Natural killer cell (primary cell): ENCODE data around the gene FHOD3. TPM values are rescaled to one million over a fixed set of nuclear protein-coding genes. Genes with fewer than 3 reads are reported as not detected.

Experiments used
- ATAC-seq, 3 donors: fragments of 150-1000 bp in 2 of 3; fragments of 200-7000 bp in 1 of 3; cut with Tn5 transposase; 1 replicate in 1 of 3; 2 replicates in 2 of 3; pipeline ENCODE4 v1.10.0; 2021; ENCODE audit warnings: mild to moderate bottlenecking in 2 of 3, moderate library complexity in 2 of 3
- DNase-seq, 2 donors: peaks; one replicate each; pipeline versions ENCODE4 v3.0.0 to v3.0.0-alpha.2; 2013 to 2021; ENCODE audit warnings: mixed read lengths in 1 of 2
- H3K27ac ChIP-seq: one replicate; pipeline ENCODE4 v1.5.1; 2013; ENCODE audit warnings: mild to moderate bottlenecking, low read length
- H3K27me3 ChIP-seq: one replicate; pipeline ENCODE4 v1.6.1; 2013; ENCODE audit warnings: low read length; ENCODE audit not compliant: control insufficient read depth, insufficient read depth
- H3K36me3 ChIP-seq: one replicate; pipeline ENCODE4 v1.6.1; 2013; ENCODE audit warnings: low read length; ENCODE audit not compliant: control insufficient read depth, insufficient read depth
- H3K4me1 ChIP-seq: one replicate; pipeline ENCODE4 v1.6.1; 2013; ENCODE audit warnings: low read length; ENCODE audit not compliant: control insufficient read depth, insufficient read depth
- H3K4me3 ChIP-seq: one replicate; pipeline ENCODE4 v1.5.1; 2013; ENCODE audit warnings: low read length
- H3K9me3 ChIP-seq: one replicate; pipeline ENCODE4 v1.6.1; 2013; ENCODE audit warnings: low read length; ENCODE audit not compliant: control insufficient read depth, insufficient read depth
- H3K27ac Mint-ChIP-seq, 2 donors: one replicate each; pipeline ENCODE4 v1.8.0; 2022; ENCODE audit warnings: mild to moderate bottlenecking in 2 of 2, mixed read lengths in 2 of 2, moderate library complexity in 1 of 2
- H3K27me3 Mint-ChIP-seq, 2 donors: one replicate each; pipeline ENCODE4 v1.8.0; 2022; ENCODE audit warnings: low read depth in 2 of 2, mixed read lengths in 2 of 2
- H3K36me3 Mint-ChIP-seq: one replicate; pipeline ENCODE4 v1.8.0; 2022; ENCODE audit warnings: mixed read lengths
- H3K4me1 Mint-ChIP-seq, 2 donors: one replicate each; pipeline ENCODE4 v1.8.0; 2022; ENCODE audit warnings: mixed read lengths in 2 of 2
- H3K4me3 Mint-ChIP-seq: one replicate; pipeline ENCODE4 v1.8.0; 2022; ENCODE audit warnings: mild to moderate bottlenecking, moderate library complexity, mixed read lengths
- H3K9me3 Mint-ChIP-seq, 2 donors: one replicate each; pipeline ENCODE4 v1.8.0; 2022; ENCODE audit warnings: mixed read lengths in 2 of 2
- CTCF ChIP-seq: fragments of 200-600 bp; IDR thresholded peaks from one replicate; pipeline ENCODE4 v1.8.0; 2022; ENCODE audit warnings: antibody characterized with exemption
- WGBS: methylation state at CpG from one replicate; pipeline ENCODE4 v1.1.7; 2013; ENCODE audit warnings: missing lambda C conversion rate; ENCODE audit not compliant: insufficient coverage; 5-methylcytosine and 5-hydroxymethylcytosine counted together
- intact Hi-C: fragments of 100-400 bp; cut with micrococcal nuclease; formaldehyde crosslinking; loops from one replicate; pipeline ENCODE4 v1.14.2; 2022
- total RNA-seq, 4 donors: library from RNA; stranded (reverse); fragments of 120-200 nt in 1 of 4; gene quantifications; one replicate each; pipeline versions ENCODE4 v1.2.3 to v1.2.4, GENCODE V29; 2013 to 2022

Gene FHOD3
- total RNA-seq, 3 donors from 2014 or later (not counting 1 experiment from before 2014, with no cell fraction given): not detected

- WGBS: 93% methylated on average over 3 of the region's 3 CpGs
These were observed 345.5 kb downstream of the FHOD3 start for GRCh38 chr18:36643061-36643460.

GRCh38 chr18:36648803-36649202, 351.3 kb downstream of the FHOD3 start:
- no peaks in the 10 kb centered on the region for H3K4me1 Mint-ChIP-seq
- no peaks in the 10 kb centered on the region for H3K36me3 Mint-ChIP-seq
- no peak overlapping the region for H3K4me3 Mint-ChIP-seq
- Histone ChIP-seq H3K27ac (no peak overlapping the region), H3K36me3 (no peaks in the 10 kb centered on the region), H3K27me3 (no peaks in the 10 kb centered on the region), H3K4me1 (no peaks in the 10 kb centered on the region), H3K4me3 (no peak overlapping the region), H3K9me3 (no peaks in the 10 kb centered on the region)
- no peak for ATAC-seq
- no peak overlapping the region for H3K27ac Mint-ChIP-seq
- H3K9me3 Mint-ChIP-seq: peaks cover 0 to 2% of the 10 kb centered on the region in 2 donors
- no peak for TF ChIP-seq CTCF
- intact Hi-C loops: no loop called here
- H3K27me3 Mint-ChIP-seq: peaks cover 0 to 15% of the 10 kb centered on the region in 2 donors
- DNase-seq: no peak
- WGBS: 81% methylated on average over 3 of the region's 3 CpGs

More at GRCh38 chr18:36643061-36643460, 345.5 kb downstream of the FHOD3 start:
- DNase-seq: no peak
- Histone ChIP-seq H3K27me3 (no peaks in the 10 kb centered on the region), H3K27ac (no peak overlapping the region), H3K36me3 (no peaks in the 10 kb centered on the region), H3K4me3 (no peak overlapping the region), H3K9me3 (no peaks in the 10 kb centered on the region), H3K4me1 (no peaks in the 10 kb centered on the region)
- Mint-ChIP-seq H3K36me3 (no peaks in the 10 kb centered on the region), H3K4me3 (no peak overlapping the region), H3K27ac (no peak overlapping the region), H3K4me1 (no peaks in the 10 kb centered on the region), H3K9me3 (peaks cover 0 to 3% of the 10 kb centered on the region in 2 donors), H3K27me3 (peaks cover 3 to 5% of the 10 kb centered on the region in 2 donors)
- intact Hi-C loops: no loop called here
- no peak for ATAC-seq
- TF ChIP-seq CTCF: no peak

GRCh38 chr18:36649205-36649604, 351.7 kb downstream of the FHOD3 start:
- H3K27me3 Mint-ChIP-seq: peaks cover 0 to 15% of the 10 kb centered on the region in 2 donors
- no peak for ATAC-seq

More at GRCh38 chr18:36649205-36649604, 351.7 kb downstream of the FHOD3 start:
- no peak overlapping the region for H3K27ac Mint-ChIP-seq
- Histone ChIP-seq H3K4me1 (no peaks in the 10 kb centered on the region), H3K4me3 (no peak overlapping the region), H3K27ac (no peak overlapping the region), H3K9me3 (no peaks in the 10 kb centered on the region), H3K27me3 (no peaks in the 10 kb centered on the region), H3K36me3 (no peaks in the 10 kb centered on the region)
- no peak overlapping the region for H3K4me3 Mint-ChIP-seq
- intact Hi-C loops: no loop called here
- WGBS: 100% methylated on average over 2 of the region's 3 CpGs
- TF ChIP-seq CTCF: no peak
- no peaks in the 10 kb centered on the region for H3K4me1 Mint-ChIP-seq
- no peak for DNase-seq
- H3K9me3 Mint-ChIP-seq: peaks cover 0 to 2% of the 10 kb centered on the region in 2 donors
- no peaks in the 10 kb centered on the region for H3K36me3 Mint-ChIP-seq
